Naive B cell (primary cell): ENCODE measurements around the gene SBNO2. TPM values are rescaled to one million over a fixed set of nuclear protein-coding genes. Genes with fewer than 3 reads are reported as not detected.

ENCODE experiments used
- ATAC-seq, 2 donors: fragments of 150-1000 bp; cut with Tn5 transposase; 2 replicates each; pipeline ENCODE4 v1.10.0; 2021; ENCODE audit warnings: low read depth in 2 of 2, mild to moderate bottlenecking in 2 of 2, moderate library complexity in 2 of 2
- DNase-seq: peaks from one replicate; pipeline ENCODE4 v3.0.0; 2022
- H3K27ac Mint-ChIP-seq, 6 donors: one replicate each; pipeline ENCODE4 v1.8.0; 2020 to 2022; ENCODE audit warnings: mild to moderate bottlenecking in 6 of 6, mixed read lengths in 6 of 6, moderate library complexity in 5 of 6, inconsistent platforms in 2 of 6
- H3K27me3 Mint-ChIP-seq, 3 donors: one replicate each; pipeline ENCODE4 v1.8.0; 2021 to 2022; ENCODE audit warnings: mixed read lengths in 3 of 3, mild to moderate bottlenecking in 1 of 3
- H3K36me3 Mint-ChIP-seq, 2 donors: one replicate each; pipeline ENCODE4 v1.8.0; 2020 to 2022; ENCODE audit warnings: mixed read lengths in 2 of 2, inconsistent platforms in 1 of 2, mild to moderate bottlenecking in 1 of 2
- H3K4me1 Mint-ChIP-seq, 3 donors: one replicate each; pipeline ENCODE4 v1.8.0; 2020 to 2022; ENCODE audit warnings: mixed read lengths in 3 of 3, inconsistent platforms in 1 of 3, mild to moderate bottlenecking in 1 of 3, moderate library complexity in 1 of 3
- H3K4me3 Mint-ChIP-seq, 8 donors: one replicate each; pipeline ENCODE4 v1.8.0; 2020 to 2022; ENCODE audit warnings: mild to moderate bottlenecking in 8 of 8, mixed read lengths in 8 of 8, moderate library complexity in 8 of 8, inconsistent platforms in 2 of 8
- H3K9me3 Mint-ChIP-seq, 7 donors: one replicate each; pipeline ENCODE4 v1.8.0; 2020 to 2022; ENCODE audit warnings: mixed read lengths in 7 of 7, mild to moderate bottlenecking in 5 of 7, inconsistent platforms in 2 of 7, moderate library complexity in 1 of 7
- polyA plus RNA-seq, 6 donors: library from polyadenylated mRNA; unstranded; fragments of 300-500 nt; fragmentation: Illumina TruSeq; gene quantifications; one replicate each; pipeline ENCODE4 v1.2.3, GENCODE V29; 2021; ENCODE audit warnings: low read depth in 6 of 6

The SBNO2 gene
- polyA plus RNA-seq, 6 donors from 2014 or later = 0.78 to 2.3 (median 1.3) TPM

- H3K4me3 Mint-ChIP-seq = no peak overlapping the region
- peaks cover 0 to under 1% (median 0%) of the 10 kb centered on the region in 7 donors for H3K9me3 Mint-ChIP-seq
- no peak for ATAC-seq
Observed at GRCh38 chr19:1149259-1150045, 24.6 kb downstream of the SBNO2 start.

DNA sequence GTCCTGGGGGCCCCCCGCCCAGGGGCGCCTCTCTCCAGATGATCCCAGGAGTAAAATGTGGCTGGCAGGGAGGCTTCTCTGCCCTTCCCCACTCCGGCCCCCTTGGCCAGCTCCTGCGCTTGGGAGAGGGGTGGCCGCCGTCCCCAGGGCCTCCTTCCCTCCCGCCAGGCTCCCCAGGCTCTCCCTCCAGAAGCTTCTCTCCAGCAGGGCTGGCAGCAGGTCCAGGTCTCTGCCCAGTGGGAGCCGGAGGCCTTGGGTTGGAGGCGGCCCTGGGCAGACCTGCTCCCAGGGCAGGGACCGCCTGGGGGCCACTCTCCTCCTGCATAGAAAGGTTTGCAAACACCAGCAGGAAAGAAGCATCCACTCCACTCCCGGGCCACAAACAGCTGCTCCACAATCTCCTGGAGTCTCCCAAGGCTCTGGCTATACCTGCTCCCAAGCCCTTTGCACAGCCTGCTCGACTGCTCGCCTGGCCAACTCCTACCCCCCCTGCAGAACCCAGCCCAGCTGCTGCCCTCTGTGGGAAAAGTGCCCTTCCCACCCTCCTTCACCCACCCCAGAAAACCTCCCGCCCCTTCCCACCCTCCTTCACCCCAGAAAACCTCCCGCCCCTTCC lies 26.0 kb downstream of the SBNO2 start:
- Mint-ChIP-seq H3K36me3 (peaks cover 0 to 23% of the 10 kb centered on the region in 2 donors), H3K27ac (peak overlapping the region in 1 of 6 donors; percentile 38), H3K4me1 (peaks cover 0 to 10% (median 8%) of the 10 kb centered on the region in 3 donors), H3K4me3 (no peak overlapping the region), H3K27me3 (no peaks in the 10 kb centered on the region), H3K9me3 (peaks cover 0 to 1% (median 0%) of the 10 kb centered on the region in 7 donors)
- no peak for DNase-seq
- ATAC-seq = no peak

More at GRCh38 chr19:1149259-1150045, 24.6 kb downstream of the SBNO2 start:
- H3K27ac Mint-ChIP-seq = no peak overlapping the region
- DNase-seq = no peak
- H3K4me1 Mint-ChIP-seq = peaks cover 0 to 7% (median 5%) of the 10 kb centered on the region in 3 donors
- peaks cover 0 to 8% of the 10 kb centered on the region in 2 donors for H3K36me3 Mint-ChIP-seq
- no peaks in the 10 kb centered on the region for H3K27me3 Mint-ChIP-seq

- Mint-ChIP-seq H3K36me3 (peaks cover 0 to 26% of the 10 kb centered on the region in 2 donors), H3K27me3 (no peaks in the 10 kb centered on the region), H3K9me3 (peaks cover 0 to 1% (median 0%) of the 10 kb centered on the region in 7 donors), H3K27ac (peak overlapping the region in 1 of 6 donors; percentile 67), H3K4me3 (no peak overlapping the region), H3K4me1 (peaks cover 0 to 11% (median 10%) of the 10 kb centered on the region in 3 donors)
- DNase-seq = no peak
- no peak for ATAC-seq
Observed at GRCh38 chr19:1146858-1147780, 26.9 kb downstream of the SBNO2 start.

GRCh38 chr19:1146412-1146699 lies 27.7 kb downstream of the SBNO2 start:
- no peak overlapping the region for H3K27ac Mint-ChIP-seq
- DNase-seq = no peak
- no peak for ATAC-seq
- H3K27me3 Mint-ChIP-seq = no peaks in the 10 kb centered on the region
- peaks cover 0 to 32% of the 10 kb centered on the region in 2 donors for H3K36me3 Mint-ChIP-seq
- H3K4me3 Mint-ChIP-seq = no peak overlapping the region
- peaks cover 2 to 15% (median 14%) of the 10 kb centered on the region in 3 donors for H3K4me1 Mint-ChIP-seq
- H3K9me3 Mint-ChIP-seq = peaks cover 0 to 5% (median 0%) of the 10 kb centered on the region in 7 donors

DNA sequence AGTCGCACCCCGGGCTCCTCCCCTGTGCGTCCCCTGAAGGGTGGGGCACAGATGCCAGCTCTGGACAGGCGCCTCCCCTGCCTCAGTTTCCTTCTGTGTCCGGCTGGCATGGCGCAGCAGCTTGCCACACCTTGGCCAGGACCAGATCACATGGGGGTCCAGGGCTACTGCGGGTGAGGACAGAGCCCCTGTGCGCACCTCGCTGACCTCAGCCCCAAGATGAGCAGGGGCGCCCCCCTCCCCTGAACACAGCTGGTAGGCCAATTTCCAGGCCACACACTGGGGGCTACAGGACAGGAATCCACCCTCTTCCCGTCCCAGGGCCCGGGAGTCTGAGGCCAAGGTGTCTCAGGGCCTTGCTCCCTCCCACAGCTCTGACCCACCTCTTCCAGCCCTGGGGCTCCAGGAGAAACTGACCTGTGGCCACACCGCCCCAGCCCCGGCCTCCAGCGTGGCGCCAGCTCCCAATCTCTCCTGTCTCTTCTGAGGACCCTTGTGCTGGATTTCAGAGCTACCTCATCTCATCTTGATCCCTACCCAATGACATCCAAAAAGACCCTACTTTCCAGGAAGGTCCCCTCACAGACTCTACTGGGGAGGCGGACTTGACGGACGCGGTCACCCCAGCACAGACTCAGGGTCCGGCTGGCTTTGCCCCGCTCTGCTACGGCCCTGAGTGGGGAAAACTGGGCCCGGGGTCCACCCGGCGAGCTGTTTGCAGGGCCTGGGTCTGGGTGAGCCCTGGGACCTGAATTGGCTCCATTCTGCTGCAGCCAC lies 28.2 kb downstream of the SBNO2 start:
- Mint-ChIP-seq H3K27me3 (no peaks in the 10 kb centered on the region), H3K4me3 (no peak overlapping the region), H3K9me3 (peaks cover 0 to 5% (median 0%) of the 10 kb centered on the region in 7 donors), H3K4me1 (peaks cover 2 to 15% (median 14%) of the 10 kb centered on the region in 3 donors), H3K27ac (no peak overlapping the region), H3K36me3 (peaks cover 0 to 32% of the 10 kb centered on the region in 2 donors)
- ATAC-seq (no peak), DNase-seq (no peak)

DNA sequence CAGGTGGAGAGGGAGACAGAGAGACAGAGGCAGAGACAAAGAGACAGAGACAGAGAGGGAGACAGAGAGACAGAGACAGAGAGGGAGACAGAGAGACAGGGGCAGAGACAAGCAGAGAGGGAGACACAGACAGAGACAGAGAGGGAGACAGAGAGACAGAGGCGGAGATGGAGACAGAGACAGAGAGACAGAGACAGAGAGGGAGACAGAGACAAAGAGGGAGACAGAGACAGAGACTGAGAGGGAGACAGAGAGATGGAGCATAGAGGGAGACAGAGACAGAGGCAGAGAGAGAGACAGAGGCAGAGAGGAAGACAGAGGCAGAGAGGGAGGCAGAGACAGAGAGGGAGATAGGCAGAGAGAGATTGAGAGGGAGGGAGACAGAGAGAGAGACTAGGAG lies 29.3 kb downstream of the SBNO2 start:
- Mint-ChIP-seq H3K27me3 (no peaks in the 10 kb centered on the region), H3K9me3 (peaks cover 0 to 7% (median under 1%) of the 10 kb centered on the region in 7 donors), H3K36me3 (peaks cover 0 to 36% of the 10 kb centered on the region in 2 donors), H3K4me1 (peaks cover 2 to 16% (median 15%) of the 10 kb centered on the region in 3 donors), H3K4me3 (peak overlapping the region in 1 of 8 donors; percentile 4), H3K27ac (peak overlapping the region; percentile 7 to 89 (median 78))
- no peak for ATAC-seq
- no peak for DNase-seq

DNA sequence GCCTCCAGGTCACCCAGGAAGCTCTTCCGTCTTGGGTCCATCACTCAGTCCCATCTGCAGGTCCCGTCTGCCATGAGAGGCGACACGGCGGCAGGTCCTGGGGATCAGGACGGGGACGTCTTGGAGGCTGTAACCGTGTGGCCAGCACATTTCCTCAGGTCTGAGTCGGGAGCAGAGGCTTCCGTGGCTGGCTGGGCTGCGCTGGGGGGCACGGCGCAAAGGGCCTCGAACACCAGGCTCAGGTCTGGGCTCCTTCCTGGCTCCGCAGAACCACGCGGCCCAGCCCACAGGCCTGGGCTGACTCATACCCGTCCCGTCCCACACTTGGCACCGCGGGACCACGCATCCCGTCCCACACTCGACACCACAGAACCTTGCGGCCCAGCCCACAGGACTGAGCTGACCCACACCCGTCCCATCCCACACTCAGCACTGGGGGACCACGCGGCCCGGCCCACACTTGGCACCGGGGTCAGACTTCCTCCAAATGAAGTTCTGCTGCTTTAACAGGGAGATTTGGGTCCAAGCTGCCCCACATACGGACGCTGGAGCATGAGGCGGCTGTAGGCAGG lies 30.2 kb downstream of the SBNO2 start:
- DNase-seq (no peak), ATAC-seq (no peak)
- Mint-ChIP-seq H3K4me3 (no peak overlapping the region), H3K9me3 (peaks cover 0 to 9% (median 1%) of the 10 kb centered on the region in 7 donors), H3K27ac (peak overlapping the region in 1 of 6 donors; percentile 71), H3K36me3 (peaks cover 0 to 40% of the 10 kb centered on the region in 2 donors), H3K4me1 (peaks cover 3 to 20% (median 15%) of the 10 kb centered on the region in 3 donors), H3K27me3 (no peaks in the 10 kb centered on the region)

DNA sequence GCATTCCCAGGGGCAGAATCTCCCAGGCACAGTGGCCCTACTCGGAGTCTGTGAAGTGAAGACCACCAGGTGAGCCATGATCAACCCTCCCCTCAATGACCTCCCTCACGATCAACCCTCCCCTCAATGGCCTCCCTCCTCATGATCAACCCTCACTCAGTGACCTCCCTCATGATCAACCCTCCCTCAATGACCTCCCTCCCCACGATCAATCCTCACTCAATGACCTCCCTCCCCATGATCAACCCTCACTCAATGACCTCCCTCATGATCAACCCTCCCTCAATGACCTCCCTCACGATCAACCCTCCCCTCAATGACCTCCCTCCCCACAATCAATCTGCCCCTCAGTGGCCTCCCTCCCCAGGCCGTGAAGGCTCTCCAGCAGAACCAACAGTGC lies 32.1 kb downstream of the SBNO2 start:
- no peak for ATAC-seq
- Mint-ChIP-seq H3K4me1 (peaks cover 3 to 23% (median 15%) of the 10 kb centered on the region in 3 donors), H3K36me3 (peaks cover 0 to 40% of the 10 kb centered on the region in 2 donors), H3K27ac (peak overlapping the region in 2 of 6 donors; percentile 60), H3K9me3 (peaks cover 0 to 9% (median 1%) of the 10 kb centered on the region in 7 donors), H3K27me3 (no peaks in the 10 kb centered on the region), H3K4me3 (no peak overlapping the region)
- DNase-seq = no peak

DNA sequence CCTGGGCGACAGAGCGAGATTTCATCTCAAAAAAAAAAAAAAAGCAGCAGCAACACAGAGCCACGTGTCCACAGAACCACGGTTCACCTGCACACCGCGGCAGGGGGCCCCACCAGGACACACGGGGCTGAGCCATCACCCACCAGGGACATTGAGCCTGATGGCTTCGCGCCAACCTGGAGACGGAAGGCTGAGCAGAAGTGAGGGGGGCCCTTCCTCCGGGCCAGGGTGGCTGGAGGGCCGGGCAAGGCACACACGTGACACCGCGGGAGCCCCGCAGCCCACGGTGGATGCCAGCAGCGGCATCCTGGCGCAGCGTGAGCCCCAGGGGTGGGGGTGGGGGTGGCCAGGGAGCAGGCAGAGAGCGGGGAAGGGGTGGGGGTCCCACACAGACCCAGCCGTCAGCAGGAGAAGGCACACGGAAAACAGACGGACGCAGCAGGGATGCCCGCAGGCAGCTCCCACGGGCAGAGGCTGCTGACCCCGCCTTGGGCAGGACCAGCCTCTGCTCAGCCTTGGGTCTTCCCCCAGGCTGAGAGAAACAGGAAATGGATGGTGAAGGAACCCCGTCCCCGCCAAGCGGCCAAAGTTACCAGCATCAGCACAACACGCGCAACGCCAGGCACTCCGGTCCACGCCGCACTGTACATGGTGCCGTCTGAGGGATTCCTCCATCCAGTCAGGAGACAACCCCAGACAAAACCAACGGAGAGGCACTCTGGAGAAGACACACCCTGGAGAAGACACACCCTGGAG lies 33.6 kb downstream of the SBNO2 start:
- H3K27ac Mint-ChIP-seq = peak overlapping the region in 3 of 6 donors; percentile 33 to 75 (median 50)
- H3K36me3 Mint-ChIP-seq = peaks cover 0 to 40% of the 10 kb centered on the region in 2 donors
- H3K27me3 Mint-ChIP-seq = no peaks in the 10 kb centered on the region
- DNase-seq (no peak), ATAC-seq (no peak)
- H3K9me3 Mint-ChIP-seq = peaks cover 0 to 9% (median 1%) of the 10 kb centered on the region in 7 donors
- no peak overlapping the region for H3K4me3 Mint-ChIP-seq
- H3K4me1 Mint-ChIP-seq = peaks cover 9 to 34% (median 22%) of the 10 kb centered on the region in 3 donors

DNA sequence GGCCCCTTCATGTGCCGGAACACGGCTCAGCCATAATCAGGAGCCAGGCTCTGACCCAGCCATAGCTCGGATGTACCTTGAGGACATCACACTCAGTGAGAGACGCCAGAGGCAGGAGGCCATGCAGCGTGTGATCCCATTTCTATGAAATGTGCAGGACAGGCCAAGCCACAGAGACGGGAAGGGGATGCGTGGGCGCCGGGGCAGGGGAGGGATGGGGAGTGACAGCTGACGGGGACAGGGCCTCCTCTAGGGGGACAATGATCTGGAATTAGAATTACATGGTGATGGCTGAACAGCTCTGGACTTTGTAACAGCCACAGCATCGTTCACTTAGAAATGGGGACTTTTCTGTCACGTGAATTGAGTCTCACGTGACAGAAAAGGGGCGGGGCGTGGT lies 34.9 kb downstream of the SBNO2 start:
- Mint-ChIP-seq H3K27ac (peak overlapping the region in 2 of 6 donors; percentile 60 to 73), H3K4me3 (no peak overlapping the region), H3K27me3 (no peaks in the 10 kb centered on the region), H3K9me3 (peaks cover 0 to 9% (median 0%) of the 10 kb centered on the region in 7 donors), H3K36me3 (peaks cover 0 to 28% of the 10 kb centered on the region in 2 donors), H3K4me1 (peaks cover 14 to 26% (median 15%) of the 10 kb centered on the region in 3 donors)
- DNase-seq = no peak
- ATAC-seq = no peak

DNA sequence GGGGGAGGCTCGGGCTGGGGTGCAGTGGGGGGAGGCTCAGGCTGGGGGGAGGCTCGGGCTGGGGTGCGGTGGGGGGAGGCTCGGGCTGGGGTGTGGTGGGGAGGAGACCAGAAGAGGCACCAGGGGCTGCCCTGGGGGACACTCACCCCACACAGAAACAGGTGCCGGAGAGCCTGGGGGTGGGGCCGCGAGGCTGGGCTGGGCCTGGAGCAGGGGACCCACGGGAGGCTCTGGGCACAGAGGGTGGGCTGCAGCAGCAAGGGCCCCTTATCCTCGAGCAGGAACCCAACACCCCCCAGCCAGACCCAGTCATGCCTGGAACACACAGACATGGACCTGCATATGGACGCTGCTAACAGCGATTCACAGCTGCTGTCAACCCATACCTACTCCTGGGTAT lies 35.9 kb downstream of the SBNO2 start:
- peaks cover 20 to 26% (median 24%) of the 10 kb centered on the region in 3 donors for H3K4me1 Mint-ChIP-seq

More for the DNA sequence above, 35.9 kb downstream of the SBNO2 start:
- H3K36me3 Mint-ChIP-seq = peaks cover 0 to 18% of the 10 kb centered on the region in 2 donors
- no peak for DNase-seq
- no peaks in the 10 kb centered on the region for H3K27me3 Mint-ChIP-seq
- H3K4me3 Mint-ChIP-seq = no peak overlapping the region
- ATAC-seq = no peak
- H3K27ac Mint-ChIP-seq = no peak overlapping the region
- H3K9me3 Mint-ChIP-seq = peaks cover 0 to 9% (median 0%) of the 10 kb centered on the region in 7 donors
